Astrocyte (in vitro differentiated cells and primary cell): Measurements from ENCODE around the gene TNFRSF25. TPM values are rescaled to one million over a fixed set of nuclear protein-coding genes. Genes with fewer than 3 reads are reported as not detected.

ENCODE experiments used
- DNase-seq: peaks from one replicate; pipeline ENCODE4 v3.0.0-alpha.2; 2010; ENCODE audit warnings: low read depth
- FAIRE-seq: peaks from 2 replicates; lab custom pipeline; 2011; peaks lifted over from hg19 to GRCh38; lab: Jason Lieb, UNC
- H2AFZ ChIP-seq: 2 replicates; pipeline ENCODE4 v1.6.0; 2012; ENCODE audit warnings: low read depth, low read length, inconsistent platforms
- H3K27ac ChIP-seq: 2 replicates; pipeline ENCODE4 v1.5.1; 2011; ENCODE audit warnings: low read depth, low read length, inconsistent platforms
- H3K27me3 ChIP-seq: 2 replicates; pipeline ENCODE4 v1.6.0; 2011; ENCODE audit warnings: low read length, inconsistent platforms; ENCODE audit not compliant: insufficient read depth
- H3K36me3 ChIP-seq: 2 replicates; pipeline ENCODE4 v1.5.1; 2011; ENCODE audit warnings: low read length, inconsistent platforms; ENCODE audit not compliant: insufficient read depth
- H3K4me1 ChIP-seq: 2 replicates; pipeline ENCODE4 v1.5.1; 2011; ENCODE audit warnings: low read length, inconsistent platforms; ENCODE audit not compliant: insufficient read depth
- H3K4me2 ChIP-seq: 2 replicates; pipeline ENCODE4 v1.6.0; 2012; ENCODE audit warnings: low read length, inconsistent platforms
- H3K4me3 ChIP-seq: 2 replicates; pipeline ENCODE4 v1.5.1; 2011; ENCODE audit warnings: low read depth, mild to moderate bottlenecking, low read length, inconsistent platforms; ENCODE audit not compliant: insufficient read depth
- H3K79me2 ChIP-seq: 2 replicates; pipeline ENCODE4 v1.6.0; 2012; ENCODE audit warnings: mild to moderate bottlenecking, low read length, inconsistent platforms; ENCODE audit not compliant: insufficient read depth
- H3K9ac ChIP-seq: 2 replicates; pipeline ENCODE4 v1.6.0; 2012; ENCODE audit warnings: mild to moderate bottlenecking, low read length, inconsistent platforms
- H3K9me3 ChIP-seq: 2 replicates; pipeline ENCODE4 v1.5.1; 2012; ENCODE audit warnings: low read depth, mild to moderate bottlenecking, low read length, inconsistent platforms; ENCODE audit not compliant: insufficient read depth
- H4K20me1 ChIP-seq: 2 replicates; pipeline ENCODE4 v1.6.0; 2012; ENCODE audit warnings: low read length, inconsistent platforms; ENCODE audit not compliant: insufficient read depth
- H3K27ac Mint-ChIP-seq: one replicate; pipeline ENCODE4 v1.8.0; 2021; ENCODE audit warnings: mild to moderate bottlenecking, mixed read lengths; ENCODE audit not compliant: unreplicated experiment
- H3K27me3 Mint-ChIP-seq: one replicate; pipeline ENCODE4 v1.8.0; 2021; ENCODE audit warnings: low read depth, mixed read lengths; ENCODE audit not compliant: unreplicated experiment
- H3K36me3 Mint-ChIP-seq: one replicate; pipeline ENCODE4 v1.8.0; 2021; ENCODE audit warnings: low read depth, mixed read lengths; ENCODE audit not compliant: unreplicated experiment
- H3K4me1 Mint-ChIP-seq: one replicate; pipeline ENCODE4 v1.8.0; 2021; ENCODE audit warnings: low read depth, mixed read lengths; ENCODE audit not compliant: unreplicated experiment
- H3K4me3 Mint-ChIP-seq: one replicate; pipeline ENCODE4 v1.8.0; 2021; ENCODE audit warnings: mild to moderate bottlenecking, moderate library complexity, mixed read lengths; ENCODE audit not compliant: unreplicated experiment
- H3K9me3 Mint-ChIP-seq: one replicate; pipeline ENCODE4 v1.8.0; 2021; ENCODE audit warnings: mild to moderate bottlenecking, mixed read lengths; ENCODE audit not compliant: unreplicated experiment
- EZH2 ChIP-seq: IDR thresholded peaks from 2 replicates; pipeline ENCODE4 v1.6.1; 2012; ENCODE audit warnings: mild to moderate bottlenecking, low read length, inconsistent platforms; ENCODE audit not compliant: insufficient read depth
- total RNA-seq: library from RNA; stranded (reverse); gene quantifications from 2 replicates; pipeline ENCODE4 v1.2.1, GENCODE V29; 2021
- TF ChIP-seq, protein P1 (sequence below): IDR thresholded peaks from 2 replicates; pipeline ENCODE4 v1.5.1; 2011; ENCODE audit warnings: low read depth, mild to moderate bottlenecking, inconsistent platforms, low read length, moderate library complexity; ENCODE audit not compliant: insufficient read depth

The TNFRSF25 gene
- total RNA-seq, 1 donor from 2014 or later = 18.8 TPM

DNA sequence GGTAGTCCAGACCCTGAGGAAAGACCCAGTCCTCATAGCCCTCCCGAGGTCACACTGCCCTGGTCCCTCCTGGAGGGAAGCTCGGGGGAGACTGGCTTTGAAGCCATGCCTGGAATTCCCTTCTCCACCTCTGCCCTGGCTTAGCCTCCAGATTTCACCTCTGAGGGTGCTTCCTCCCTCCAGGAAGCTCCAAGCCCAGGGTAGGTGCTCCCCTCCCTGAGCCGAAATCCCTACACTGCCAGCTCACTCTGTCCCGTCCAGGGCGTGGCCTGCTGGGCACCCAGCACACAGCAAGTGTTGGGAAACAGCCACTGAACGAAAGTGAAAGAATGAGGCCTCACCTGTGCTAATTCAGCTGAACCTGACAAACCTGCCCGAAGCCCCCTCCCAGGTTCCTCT is 6.0 kb upstream of the TNFRSF25 start:
- H2AFZ ChIP-seq = no peak overlapping the region
- peaks cover 54% of the 10 kb centered on the region for H4K20me1 ChIP-seq
- Mint-ChIP-seq H3K27me3 (peaks cover 4% of the 10 kb centered on the region), H3K27ac (no peak overlapping the region), H3K9me3 (no peaks in the 10 kb centered on the region), H3K4me3 (no peak overlapping the region), H3K36me3 (peaks cover 30% of the 10 kb centered on the region), H3K4me1 (peaks cover under 1% of the 10 kb centered on the region)
- no peaks in the 10 kb centered on the region for H3K9me3 ChIP-seq
- TF ChIP-seq, protein P1, sequence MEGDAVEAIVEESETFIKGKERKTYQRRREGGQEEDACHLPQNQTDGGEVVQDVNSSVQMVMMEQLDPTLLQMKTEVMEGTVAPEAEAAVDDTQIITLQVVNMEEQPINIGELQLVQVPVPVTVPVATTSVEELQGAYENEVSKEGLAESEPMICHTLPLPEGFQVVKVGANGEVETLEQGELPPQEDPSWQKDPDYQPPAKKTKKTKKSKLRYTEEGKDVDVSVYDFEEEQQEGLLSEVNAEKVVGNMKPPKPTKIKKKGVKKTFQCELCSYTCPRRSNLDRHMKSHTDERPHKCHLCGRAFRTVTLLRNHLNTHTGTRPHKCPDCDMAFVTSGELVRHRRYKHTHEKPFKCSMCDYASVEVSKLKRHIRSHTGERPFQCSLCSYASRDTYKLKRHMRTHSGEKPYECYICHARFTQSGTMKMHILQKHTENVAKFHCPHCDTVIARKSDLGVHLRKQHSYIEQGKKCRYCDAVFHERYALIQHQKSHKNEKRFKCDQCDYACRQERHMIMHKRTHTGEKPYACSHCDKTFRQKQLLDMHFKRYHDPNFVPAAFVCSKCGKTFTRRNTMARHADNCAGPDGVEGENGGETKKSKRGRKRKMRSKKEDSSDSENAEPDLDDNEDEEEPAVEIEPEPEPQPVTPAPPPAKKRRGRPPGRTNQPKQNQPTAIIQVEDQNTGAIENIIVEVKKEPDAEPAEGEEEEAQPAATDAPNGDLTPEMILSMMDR = no peak
- no peak for TF ChIP-seq EZH2
- H3K79me2 ChIP-seq = no peaks in the 10 kb centered on the region
- no peak for DNase-seq
- no peak overlapping the region for H3K4me3 ChIP-seq
- peaks cover 6% of the 10 kb centered on the region for H3K36me3 ChIP-seq
- H3K4me2 ChIP-seq = no peak overlapping the region
- no peaks in the 10 kb centered on the region for H3K4me1 ChIP-seq
- no peak overlapping the region for H3K9ac ChIP-seq
- no peak overlapping the region for H3K27ac ChIP-seq
- H3K27me3 ChIP-seq = no peaks in the 10 kb centered on the region
- no peak for FAIRE-seq

DNA sequence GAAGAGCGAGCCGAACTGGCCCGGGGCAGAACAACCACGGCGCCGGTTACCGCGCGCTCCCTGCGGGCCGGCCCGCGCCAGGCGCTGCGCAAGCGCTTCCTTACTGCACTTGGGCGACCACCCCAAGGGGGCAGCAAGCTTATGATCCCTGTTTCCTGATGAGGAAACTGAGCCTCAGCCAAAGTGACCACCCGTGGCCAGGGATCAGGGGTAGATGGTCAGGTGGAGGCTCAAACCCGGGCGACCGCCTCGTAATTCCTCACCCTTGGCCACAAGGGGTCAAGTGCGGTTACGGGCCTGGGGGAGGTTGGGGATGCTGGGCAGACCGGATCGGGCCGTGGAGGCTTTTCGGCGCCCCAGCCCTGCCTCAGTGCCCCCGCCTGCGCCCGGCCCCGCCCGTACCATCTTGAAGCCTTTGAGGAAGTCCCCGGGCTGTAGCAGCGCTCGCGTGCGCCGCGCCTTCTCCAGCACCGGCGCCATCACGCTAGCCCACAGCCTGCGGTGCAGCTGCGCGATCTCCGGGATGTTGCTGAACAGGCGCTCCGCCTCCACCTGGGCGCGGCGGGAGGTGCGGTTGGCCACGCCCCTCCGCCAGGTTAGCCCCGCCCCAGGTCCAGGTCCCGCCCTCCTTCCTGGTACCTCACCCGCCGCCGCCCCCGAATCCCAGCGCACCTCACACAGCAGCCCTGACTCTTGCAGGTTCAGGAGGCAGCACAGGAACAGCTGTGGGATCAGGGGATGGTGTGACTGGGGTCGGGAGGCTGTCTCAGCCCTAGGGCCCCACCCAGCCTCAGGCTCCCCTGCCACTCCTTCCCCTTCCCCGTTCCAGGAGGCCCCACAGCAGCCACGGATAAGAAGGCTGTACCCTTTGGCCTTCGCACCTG is 5.4 kb upstream of the TNFRSF25 start:
- H3K9me3 Mint-ChIP-seq = no peaks in the 10 kb centered on the region
- Histone ChIP-seq H3K4me2 (no peak overlapping the region), H4K20me1 (peaks cover 50% of the 10 kb centered on the region), H3K36me3 (peaks cover 6% of the 10 kb centered on the region), H3K9me3 (no peaks in the 10 kb centered on the region), H3K9ac (no peak overlapping the region), H3K4me1 (no peaks in the 10 kb centered on the region), H2AFZ (no peak overlapping the region), H3K4me3 (no peak overlapping the region), H3K27ac (no peak overlapping the region), H3K27me3 (no peaks in the 10 kb centered on the region), H3K79me2 (no peaks in the 10 kb centered on the region)
- no peak for TF ChIP-seq EZH2
- TF ChIP-seq, protein P1 = no peak
- no peaks in the 10 kb centered on the region for H3K4me1 Mint-ChIP-seq
- H3K27me3 Mint-ChIP-seq = peaks cover 7% of the 10 kb centered on the region
- peaks cover 28% of the 10 kb centered on the region for H3K36me3 Mint-ChIP-seq
- no peak overlapping the region for H3K27ac Mint-ChIP-seq
- FAIRE-seq (no peak), DNase-seq (no peak)
- no peak overlapping the region for H3K4me3 Mint-ChIP-seq
